ENCODE results near the gene FBLN2. TPM values are rescaled to one million over a fixed set of nuclear protein-coding genes. Genes with fewer than 3 reads are reported as not detected.

Gene FBLN2
- total and polyA plus RNA-seq, 4 donors = 1.3 to 9.1 (median 4.3) TPM

- H3K4me1 ChIP-seq (ENCODE audit: control insufficient read depth in 4 of 4, insufficient read depth in 4 of 4, low read length in 3 of 4) = no peaks in the 10 kb centered on the region
- H3K4me3 ChIP-seq (ENCODE audit: low read depth in 1 of 3, low read length in 3 of 3) = no peak overlapping the region
- WGBS = 87% methylated on average over 7 of the region's 7 CpGs
- no peak for DNase-seq (ENCODE audit: low spot score)
- no peak overlapping the region for H3K9ac ChIP-seq (ENCODE audit: low read depth in 1 of 2, low read length in 2 of 2)
- no peaks in the 10 kb centered on the region for H3K36me3 ChIP-seq (ENCODE audit: control insufficient read depth in 4 of 4, insufficient read depth in 3 of 4, low read depth in 1 of 4, low read length in 3 of 4)
- TF ChIP-seq YY1 (IDR thresholded peaks at IDR 0.05) = no peak
- no peak for TF ChIP-seq ATF3 (IDR thresholded peaks at IDR 0.05)
- TF ChIP-seq FOXA2 (IDR thresholded peaks at IDR 0.05) = no peak
- H3K27me3 ChIP-seq (ENCODE audit: control insufficient read depth in 4 of 4, insufficient read depth in 4 of 4, low read length in 3 of 4) = no peaks in the 10 kb centered on the region
- H3K27ac ChIP-seq (ENCODE audit: low read depth in 1 of 2, low read length in 2 of 2) = no peak overlapping the region
- H3K9me3 ChIP-seq (ENCODE audit: control insufficient read depth in 4 of 4, low read length in 3 of 4) = no peaks in the 10 kb centered on the region
These were observed 67.4 kb downstream of the FBLN2 start for GRCh38 chr3:13616359-13616758.

- no peak overlapping the region for H3K4me3 ChIP-seq (ENCODE audit: low read depth in 1 of 3, low read length in 3 of 3)
- TF ChIP-seq RAD21 (IDR thresholded peaks at IDR 0.05) = no peak
- no peak for DNase-seq (ENCODE audit: low spot score)
- H3K9ac ChIP-seq (ENCODE audit: low read depth in 1 of 2, low read length in 2 of 2) = no peak overlapping the region
- no peaks in the 10 kb centered on the region for H3K9me3 ChIP-seq (ENCODE audit: control insufficient read depth in 4 of 4, low read length in 3 of 4)
- no peaks in the 10 kb centered on the region for H3K27me3 ChIP-seq (ENCODE audit: control insufficient read depth in 4 of 4, insufficient read depth in 4 of 4, low read length in 3 of 4)
- H3K27ac ChIP-seq (ENCODE audit: low read depth in 1 of 2, low read length in 2 of 2) = no peak overlapping the region
- no peaks in the 10 kb centered on the region for H3K36me3 ChIP-seq (ENCODE audit: control insufficient read depth in 4 of 4, insufficient read depth in 3 of 4, low read depth in 1 of 4, low read length in 3 of 4)
- no peaks in the 10 kb centered on the region for H3K4me1 ChIP-seq (ENCODE audit: control insufficient read depth in 4 of 4, insufficient read depth in 4 of 4, low read length in 3 of 4)
- WGBS = 88% methylated on average over 3 of the region's 3 CpGs
These were observed 68.3 kb downstream of the FBLN2 start for GRCh38 chr3:13617097-13617738.

GRCh38 chr3:13617981-13618380 is 69.1 kb downstream of the FBLN2 start:
- Histone ChIP-seq H3K27me3 (ENCODE audit: control insufficient read depth in 4 of 4, insufficient read depth in 4 of 4, low read length in 3 of 4) (no peaks in the 10 kb centered on the region), H3K36me3 (ENCODE audit: control insufficient read depth in 4 of 4, insufficient read depth in 3 of 4, low read depth in 1 of 4, low read length in 3 of 4) (no peaks in the 10 kb centered on the region), H3K4me1 (ENCODE audit: control insufficient read depth in 4 of 4, insufficient read depth in 4 of 4, low read length in 3 of 4) (no peaks in the 10 kb centered on the region), H3K27ac (ENCODE audit: low read depth in 1 of 2, low read length in 2 of 2) (no peak overlapping the region), H3K9ac (ENCODE audit: low read depth in 1 of 2, low read length in 2 of 2) (no peak overlapping the region), H3K9me3 (ENCODE audit: control insufficient read depth in 4 of 4, low read length in 3 of 4) (no peaks in the 10 kb centered on the region), H3K4me3 (ENCODE audit: low read depth in 1 of 3, low read length in 3 of 3) (no peak overlapping the region)
- TF ChIP-seq RXRA (IDR thresholded peaks at IDR 0.05) (no peak), ZBTB33 (IDR thresholded peaks at IDR 0.05) (no peak), ATF3 (IDR thresholded peaks at IDR 0.05) (no peak), FOXA1 (IDR thresholded peaks at IDR 0.05) (no peak), NR2F2 (IDR thresholded peaks at IDR 0.05) (no peak), HNF4G (IDR thresholded peaks at IDR 0.05) (no peak), RAD21 (IDR thresholded peaks at IDR 0.05) (no peak), TAF1 (conservative IDR thresholded peaks at IDR 0.05) (no peak), REST (IDR thresholded peaks at IDR 0.05) (no peak), JUND (IDR thresholded peaks at IDR 0.05) (no peak), HNF4A (conservative IDR thresholded peaks at IDR 0.05) (no peak), EGR1 (IDR thresholded peaks at IDR 0.05; ENCODE audit: low read depth in 2 of 2) (no peak), SP1 (IDR thresholded peaks at IDR 0.05) (no peak), FOXA2 (IDR thresholded peaks at IDR 0.05) (no peak), MAX (IDR thresholded peaks at IDR 0.05) (no peak), YY1 (IDR thresholded peaks at IDR 0.05) (no peak)
- DNase-seq (ENCODE audit: low spot score) = no peak
- WGBS = 94% methylated on average over 10 of the region's 10 CpGs
